ENCODE measurements around the gene PAPPA2. TPM values are rescaled to one million over a fixed set of nuclear protein-coding genes. Genes with fewer than 3 reads are reported as not detected.

Gene PAPPA2
- total and polyA plus RNA-seq, 9 donors, result 0.01 to 0.69 (median 0.32) TPM; not detected in 4

- 22 to 25% (median 22%) methylated on average over 8 of the region's 8 CpGs for WGBS, 3 donors
- no peaks in the 10 kb centered on the region for H3K4me1 ChIP-seq (ENCODE audit: insufficient read depth)
- intact Hi-C loops (cut with DNase I), result no loop called here
Measured at GRCh38 chr1:176829261-176829660, 366.3 kb downstream of the PAPPA2 start.

GRCh38 chr1:176831150-176831549 is 368.2 kb downstream of the PAPPA2 start:
- H3K27me3 ChIP-seq, result no peaks in the 10 kb centered on the region
- intact Hi-C loops (cut with DNase I), result no loop called here
- TF ChIP-seq CTCF (IDR thresholded peaks at IDR 0.05) (no peak), POLR2A (IDR thresholded peaks at IDR 0.05) (no peak), EP300 (IDR thresholded peaks at IDR 0.05) (no peak)
- no peak for DNase-seq
- no peaks in the 10 kb centered on the region for H3K4me1 ChIP-seq (ENCODE audit: insufficient read depth)
- no peaks in the 10 kb centered on the region for H3K36me3 ChIP-seq
- H3K4me3 ChIP-seq, result no peak overlapping the region
- 47 to 70% (median 58%) methylated on average over 2 of the region's 2 CpGs for WGBS, 3 donors
- no peaks in the 10 kb centered on the region for H3K9me3 ChIP-seq
- H3K27ac ChIP-seq, result no peak overlapping the region

More at GRCh38 chr1:176829261-176829660, 366.3 kb downstream of the PAPPA2 start:
- H3K27ac ChIP-seq, result no peak overlapping the region
- DNase-seq, result no peak
- TF ChIP-seq CTCF (IDR thresholded peaks at IDR 0.05) (no peak), EP300 (IDR thresholded peaks at IDR 0.05) (no peak), POLR2A (IDR thresholded peaks at IDR 0.05) (no peak)
- no peaks in the 10 kb centered on the region for H3K36me3 ChIP-seq
- no peaks in the 10 kb centered on the region for H3K27me3 ChIP-seq
- no peaks in the 10 kb centered on the region for H3K9me3 ChIP-seq
- no peak overlapping the region for H3K4me3 ChIP-seq

- no peak for DNase-seq
- H3K36me3 ChIP-seq, result no peaks in the 10 kb centered on the region
- no peak overlapping the region for H3K4me3 ChIP-seq
- H3K27ac ChIP-seq, result no peak overlapping the region
- 46 to 57% (median 50%) methylated on average over 2 of the region's 2 CpGs for WGBS, 3 donors
- no peaks in the 10 kb centered on the region for H3K4me1 ChIP-seq (ENCODE audit: insufficient read depth)
- intact Hi-C loops (cut with DNase I), result no loop called here
- no peaks in the 10 kb centered on the region for H3K9me3 ChIP-seq
- no peak for TF ChIP-seq POLR2A (IDR thresholded peaks at IDR 0.05)
- TF ChIP-seq CTCF (IDR thresholded peaks at IDR 0.05), result no peak
- H3K27me3 ChIP-seq, result no peaks in the 10 kb centered on the region
Measured at GRCh38 chr1:176837708-176838107, 374.7 kb downstream of the PAPPA2 start.

- H3K27ac ChIP-seq, result no peak overlapping the region
- H3K27me3 ChIP-seq, result no peaks in the 10 kb centered on the region
- WGBS, 3 donors, result 72 to 79% (median 75%) methylated on average over 5 of the region's 5 CpGs
- no peak overlapping the region for H3K4me3 ChIP-seq
- intact Hi-C loops (cut with DNase I), result no loop called here
- no peaks in the 10 kb centered on the region for H3K4me1 ChIP-seq (ENCODE audit: insufficient read depth)
- DNase-seq, result no peak
- H3K36me3 ChIP-seq, result no peaks in the 10 kb centered on the region
- H3K9me3 ChIP-seq, result no peaks in the 10 kb centered on the region
- TF ChIP-seq POLR2A (IDR thresholded peaks at IDR 0.05), result no peak
- no peak for TF ChIP-seq CTCF (IDR thresholded peaks at IDR 0.05)
- TF ChIP-seq EP300 (IDR thresholded peaks at IDR 0.05), result no peak
Measured at GRCh38 chr1:176838276-176838995, 375.5 kb downstream of the PAPPA2 start.
